ENCODE results near the gene NHLRC1.
"Not testable (repeated sequence)": the region's sequence is repeated elsewhere in the genome, so short reads cannot be mapped to it uniquely, and the experiment has no call there.

The NHLRC1 gene

DNA sequence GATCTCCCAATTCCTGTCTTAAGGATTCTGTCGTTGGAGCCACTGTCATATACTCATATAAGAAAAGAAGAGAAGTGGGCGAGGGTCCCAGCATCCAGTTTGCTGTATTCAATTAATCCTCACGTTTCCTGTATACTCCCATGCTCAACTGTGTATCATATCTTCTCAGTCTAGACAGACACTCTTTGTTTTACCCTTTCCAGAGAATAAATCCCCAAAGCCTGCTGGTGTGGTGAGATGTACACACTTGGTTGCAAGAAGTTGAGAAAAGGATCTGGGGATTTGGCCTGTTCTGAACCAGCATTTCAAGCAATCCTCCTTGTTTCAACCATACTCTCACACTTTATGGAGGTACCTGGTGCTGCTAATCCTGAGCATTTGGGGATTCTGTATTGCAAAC is 29.3 kb upstream of the NHLRC1 start:
- no peak for DNase-seq (ENCODE audit: insufficient read length, low spot score)
- no peak for FAIRE-seq
- TF ChIP-seq, protein P1, sequence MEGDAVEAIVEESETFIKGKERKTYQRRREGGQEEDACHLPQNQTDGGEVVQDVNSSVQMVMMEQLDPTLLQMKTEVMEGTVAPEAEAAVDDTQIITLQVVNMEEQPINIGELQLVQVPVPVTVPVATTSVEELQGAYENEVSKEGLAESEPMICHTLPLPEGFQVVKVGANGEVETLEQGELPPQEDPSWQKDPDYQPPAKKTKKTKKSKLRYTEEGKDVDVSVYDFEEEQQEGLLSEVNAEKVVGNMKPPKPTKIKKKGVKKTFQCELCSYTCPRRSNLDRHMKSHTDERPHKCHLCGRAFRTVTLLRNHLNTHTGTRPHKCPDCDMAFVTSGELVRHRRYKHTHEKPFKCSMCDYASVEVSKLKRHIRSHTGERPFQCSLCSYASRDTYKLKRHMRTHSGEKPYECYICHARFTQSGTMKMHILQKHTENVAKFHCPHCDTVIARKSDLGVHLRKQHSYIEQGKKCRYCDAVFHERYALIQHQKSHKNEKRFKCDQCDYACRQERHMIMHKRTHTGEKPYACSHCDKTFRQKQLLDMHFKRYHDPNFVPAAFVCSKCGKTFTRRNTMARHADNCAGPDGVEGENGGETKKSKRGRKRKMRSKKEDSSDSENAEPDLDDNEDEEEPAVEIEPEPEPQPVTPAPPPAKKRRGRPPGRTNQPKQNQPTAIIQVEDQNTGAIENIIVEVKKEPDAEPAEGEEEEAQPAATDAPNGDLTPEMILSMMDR (IDR thresholded peaks at IDR 0.05; ENCODE audit: insufficient read depth, missing control alignments), result no peak

DNA sequence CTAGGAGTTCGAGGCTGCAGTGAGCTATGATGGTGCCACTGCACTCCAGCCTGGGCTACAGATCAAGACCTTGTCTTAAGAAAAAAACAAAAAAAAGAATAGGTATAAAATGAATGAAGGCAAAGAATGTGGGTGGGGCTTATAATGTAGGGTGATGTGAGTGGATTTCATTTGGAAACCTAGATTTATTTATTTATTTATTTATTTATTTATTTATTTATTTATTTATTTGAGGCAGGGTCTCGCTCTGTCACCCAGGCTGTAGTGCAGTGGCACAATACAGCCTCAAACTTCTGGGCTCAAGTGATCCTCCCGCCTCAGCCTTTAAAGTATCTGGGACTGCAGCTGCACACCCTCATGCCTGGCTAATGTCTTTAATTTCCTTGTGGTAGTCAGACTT is 28.9 kb upstream of the NHLRC1 start:
- not testable (repeated sequence) for FAIRE-seq; DNase-seq (ENCODE audit: insufficient read length, low spot score)

DNA sequence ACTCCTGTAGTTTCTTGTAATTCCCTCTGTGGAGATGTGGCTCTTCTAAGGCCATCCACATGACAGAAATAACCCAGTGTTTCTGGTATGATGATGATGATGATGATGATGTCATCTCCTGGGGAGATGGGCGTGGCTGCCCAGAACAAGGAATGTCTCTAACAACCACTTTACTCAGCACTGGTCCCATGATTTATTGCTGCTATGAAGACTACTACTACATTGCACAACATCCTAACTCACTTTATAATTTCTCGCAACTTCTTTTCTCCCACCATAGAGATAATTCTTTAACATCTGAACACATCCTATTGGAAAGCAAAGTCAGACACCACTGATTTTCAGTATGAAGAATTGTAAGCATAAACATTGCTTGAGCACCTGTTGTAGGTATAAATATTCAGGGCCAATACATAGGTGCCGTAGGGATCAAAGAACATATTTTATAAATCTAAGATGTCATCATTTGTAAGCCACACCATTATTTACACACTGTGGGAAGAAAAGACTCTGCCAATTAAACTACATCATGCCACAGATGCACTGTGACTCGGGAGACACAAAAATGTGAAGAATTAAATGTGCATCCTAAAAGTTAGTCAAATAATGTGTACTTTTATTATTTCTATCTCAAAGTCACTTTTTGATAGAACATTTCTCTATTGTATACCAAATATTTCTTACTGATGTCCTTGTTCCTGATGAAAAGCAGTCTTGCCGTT is 26.0 kb upstream of the NHLRC1 start:
- TF ChIP-seq, protein P1 (IDR thresholded peaks at IDR 0.05; ENCODE audit: insufficient read depth, missing control alignments), result no peak
- no peak for DNase-seq (ENCODE audit: insufficient read length, low spot score)
- FAIRE-seq, result no peak

DNA sequence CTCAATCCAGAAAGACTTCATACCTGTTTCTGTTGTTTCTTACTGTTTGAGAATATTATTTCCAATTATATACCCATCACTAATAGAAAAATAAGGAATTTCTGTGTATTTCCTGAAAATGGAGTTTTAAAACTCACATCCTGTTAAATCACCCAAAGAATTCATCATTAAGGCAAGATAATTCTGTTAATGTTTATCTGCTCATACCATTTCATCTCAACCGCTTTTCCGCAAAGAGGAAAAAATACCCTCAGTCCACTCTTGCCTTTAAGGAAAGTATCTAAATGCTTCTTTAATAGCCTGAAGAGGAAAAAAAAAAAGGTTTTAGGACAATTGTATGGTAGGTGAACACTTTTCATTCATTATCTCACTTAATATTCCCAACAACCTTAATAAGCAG is 25.1 kb upstream of the NHLRC1 start:
- TF ChIP-seq, protein P1 (IDR thresholded peaks at IDR 0.05; ENCODE audit: insufficient read depth, missing control alignments), result no peak
- no peak for FAIRE-seq
- DNase-seq (ENCODE audit: insufficient read length, low spot score), result no peak

DNA sequence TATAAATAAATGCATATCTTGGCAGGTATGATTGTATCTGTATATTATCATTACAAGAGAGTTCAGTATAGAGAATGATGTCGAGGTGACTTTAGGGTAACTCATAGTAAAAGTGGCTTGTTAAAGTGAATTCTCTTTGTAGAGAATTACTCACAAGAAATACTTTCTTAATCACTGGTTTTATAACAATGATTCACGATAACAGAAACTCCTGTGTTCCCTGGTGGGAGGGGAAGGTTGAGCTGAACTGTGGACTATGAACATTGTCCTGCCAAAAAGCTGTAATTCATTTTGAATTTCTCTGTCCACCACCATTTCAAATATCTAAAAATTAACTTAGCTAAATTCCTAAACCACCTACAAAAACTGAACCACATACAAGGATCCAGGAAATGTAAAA is 24.7 kb upstream of the NHLRC1 start:
- TF ChIP-seq, protein P1 (IDR thresholded peaks at IDR 0.05; ENCODE audit: insufficient read depth, missing control alignments), result no peak
- DNase-seq (ENCODE audit: insufficient read length, low spot score) (no peak), FAIRE-seq (no peak)

DNA sequence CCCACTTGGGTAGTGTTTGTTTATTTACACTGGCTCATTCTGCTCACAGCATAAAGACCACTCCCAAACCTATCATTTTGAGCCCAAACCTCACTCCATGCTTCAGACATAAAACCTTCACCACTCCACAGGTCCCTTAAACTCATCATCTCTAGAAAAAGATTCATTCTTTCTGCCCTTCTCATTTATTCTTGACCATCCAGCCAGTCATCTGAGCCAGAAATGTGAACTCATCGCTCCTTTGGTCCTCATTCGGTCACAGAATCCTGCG is 20.0 kb upstream of the NHLRC1 start:
- TF ChIP-seq, protein P1 (IDR thresholded peaks at IDR 0.05; ENCODE audit: insufficient read depth, missing control alignments), result no peak
- DNase-seq (ENCODE audit: insufficient read length, low spot score), result no peak
- no peak for FAIRE-seq

DNA sequence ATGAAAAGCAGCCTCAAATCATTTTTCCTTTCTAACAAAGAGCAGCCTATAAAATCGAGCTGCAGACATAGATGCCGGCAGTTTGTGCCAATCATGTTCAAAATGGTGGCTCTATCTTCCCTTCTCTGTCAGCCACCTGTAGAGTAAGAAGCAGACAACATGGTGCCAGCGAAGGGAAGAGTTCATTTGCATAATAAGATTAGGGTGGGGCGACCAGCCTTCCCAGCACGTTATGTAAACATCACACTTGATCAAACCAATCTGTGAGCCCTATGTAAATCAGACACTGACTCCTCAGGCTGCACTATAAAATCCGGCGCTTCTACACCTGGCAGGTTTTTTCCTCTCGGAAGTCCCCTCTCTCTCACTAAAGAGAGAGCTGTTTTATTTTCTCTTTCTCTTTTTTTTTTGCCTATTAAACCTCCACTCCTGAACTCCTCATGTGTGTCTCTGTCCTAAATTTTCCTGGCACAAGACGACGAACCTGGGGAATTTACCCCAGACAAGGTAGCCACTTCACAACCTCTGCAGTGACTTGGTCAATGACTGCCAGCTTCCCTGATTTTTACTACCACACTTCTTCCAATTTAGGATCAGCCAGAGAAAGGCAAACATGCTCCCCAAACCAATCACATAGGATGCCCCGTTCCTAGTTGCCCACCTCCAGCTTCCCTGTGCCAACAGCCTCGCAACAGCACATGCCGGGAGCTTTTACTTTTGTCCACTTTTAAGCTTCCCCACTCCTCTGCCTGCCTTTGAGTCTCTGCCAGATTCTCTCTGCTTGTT is 19.5 kb upstream of the NHLRC1 start:
- DNase-seq (ENCODE audit: insufficient read length, low spot score) (no peak), FAIRE-seq (no peak)
- TF ChIP-seq, protein P1 (IDR thresholded peaks at IDR 0.05; ENCODE audit: insufficient read depth, missing control alignments), result no peak

Measured in D721Med (cell line).